HG02610 (cell line): Measurements from ENCODE around the gene RTBDN.

Source experiments
- ATAC-seq: cut with Tn5 transposase; IDR thresholded peaks from one replicate; pipeline ENCODE4 v1.9.1; 2021; ENCODE audit warnings: mild to moderate bottlenecking, moderate library complexity; ENCODE audit not compliant: unreplicated experiment

Gene RTBDN

GRCh38 chr19:12834566-12834943 is at the start of gene RTBDN:
TSS of gene RTBDN (minus strand) at chr19:12834579. CDS start at chr19:12829979, 4,600 bp downstream.
- ATAC-seq, result no peak

GRCh38 chr19:12882589-12882988 is 48.2 kb upstream of the RTBDN start:
- no peak for ATAC-seq

GRCh38 chr19:12881172-12881808 is 46.9 kb upstream of the RTBDN start, which contains the start of gene DNASE2:
TSS of gene DNASE2 (minus strand) at chr19:12881449. CDS start at chr19:12881375, 74 bp downstream.
- peak; percentile 79 for ATAC-seq

GRCh38 chr19:12880551-12881171 is 46.3 kb upstream of the RTBDN start:
- ATAC-seq, result no peak

GRCh38 chr19:12875086-12875485 is 40.7 kb upstream of the RTBDN start:
- ATAC-seq, result no peak

- no peak for ATAC-seq
Measured at GRCh38 chr19:12873891-12874745, 39.7 kb upstream of the RTBDN start.

GRCh38 chr19:12872941-12873890 is 38.8 kb upstream of the RTBDN start:
- no peak for ATAC-seq

GRCh38 chr19:12872255-12872654 is 37.9 kb upstream of the RTBDN start:
- no peak for ATAC-seq

GRCh38 chr19:12871681-12872080 is 37.3 kb upstream of the RTBDN start:
- ATAC-seq, result no peak

- ATAC-seq, result no peak
Measured at GRCh38 chr19:12868540-12869112, 34.2 kb upstream of the RTBDN start.

GRCh38 chr19:12867120-12868099 is 33.0 kb upstream of the RTBDN start:
- ATAC-seq, result peak; percentile 53

- ATAC-seq, result no peak
Measured at GRCh38 chr19:12866416-12867119, 32.2 kb upstream of the RTBDN start.

- ATAC-seq, result no peak
Measured at GRCh38 chr19:12865746-12866415, 31.5 kb upstream of the RTBDN start.

- no peak for ATAC-seq
Measured at GRCh38 chr19:12864721-12865715, 30.6 kb upstream of the RTBDN start.

GRCh38 chr19:12864143-12864542 is 29.8 kb upstream of the RTBDN start:
- ATAC-seq, result no peak

GRCh38 chr19:12859546-12859945 is 25.2 kb upstream of the RTBDN start:
- ATAC-seq, result no peak
